Stimulated activated naive CD4-positive, alpha-beta T cell treated with Interleukin-2 at 50 U/mL for 16 hours (primary cell): ENCODE results near the gene BCAR3.
"Not testable (repeated sequence)": the region's sequence is repeated elsewhere in the genome, so short reads cannot be mapped to it uniquely, and the experiment has no call there.

ENCODE experiments used
- DNase-seq: peaks from one replicate; lab custom pipeline; 2025; lab: John Stamatoyannopoulos, UW

BCAR3 gene

DNA sequence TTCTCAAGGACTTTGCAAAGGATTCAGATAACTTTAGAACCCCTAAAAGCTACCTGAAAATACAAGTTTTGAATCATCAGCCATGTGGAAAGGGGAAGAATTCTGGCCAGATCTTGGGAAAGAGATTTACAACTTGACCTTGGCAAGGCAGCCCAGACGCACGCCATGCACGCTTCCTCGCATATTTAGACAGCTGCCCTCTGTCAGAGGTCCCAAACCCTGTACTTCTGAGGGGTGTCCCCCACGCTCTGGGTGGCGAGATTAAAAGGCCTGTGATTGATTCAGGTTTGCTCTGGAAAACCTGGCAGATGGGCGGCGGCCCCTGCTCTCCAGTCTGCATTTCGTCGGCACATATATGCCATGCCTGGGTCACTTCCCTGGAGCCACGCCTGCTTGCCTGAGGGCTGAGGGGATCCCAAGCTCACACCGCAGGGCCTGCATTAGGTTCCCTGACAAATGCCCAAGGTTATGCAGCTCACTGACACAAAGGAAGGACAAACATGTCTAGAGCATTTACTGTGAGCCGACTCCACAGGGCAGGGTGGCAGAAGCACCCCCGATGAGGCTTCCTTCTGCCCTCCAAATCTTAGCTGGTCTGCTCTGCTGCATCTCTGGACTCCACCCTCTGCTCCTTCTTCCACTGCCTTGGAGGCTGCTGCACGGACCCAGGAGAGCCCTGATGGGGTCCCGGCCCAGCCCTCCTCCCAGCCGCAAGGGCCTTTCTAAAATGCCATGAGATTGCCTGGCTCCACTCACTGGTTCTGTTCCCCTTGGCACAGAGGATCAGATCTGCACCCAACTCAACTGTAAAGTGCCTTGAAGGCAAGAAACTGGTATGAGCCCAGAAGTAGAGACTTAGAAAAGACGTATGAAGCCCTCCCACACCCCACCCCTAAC lies 103.9 kb downstream of the BCAR3 start:
- no peak for DNase-seq

DNA sequence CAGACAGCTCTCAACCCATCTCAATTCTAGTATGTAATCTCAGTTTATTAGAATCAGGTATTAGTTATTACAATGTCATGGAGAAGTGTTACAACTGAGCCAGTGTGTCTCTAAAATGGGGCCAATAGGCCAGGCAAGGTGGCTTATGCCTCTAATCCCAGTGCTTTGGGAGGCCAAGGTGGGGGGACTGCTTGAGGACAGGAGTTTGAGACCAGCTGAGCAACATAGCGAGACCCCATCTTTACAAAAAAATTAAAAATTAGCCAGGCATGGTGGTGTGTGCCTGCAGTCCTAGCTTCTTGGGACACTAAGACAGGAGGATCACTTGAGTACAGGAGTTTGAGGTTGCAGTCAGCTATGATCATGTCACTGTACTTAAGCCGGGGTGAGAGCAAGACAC lies 104.9 kb downstream of the BCAR3 start:
- no peak for DNase-seq

DNA sequence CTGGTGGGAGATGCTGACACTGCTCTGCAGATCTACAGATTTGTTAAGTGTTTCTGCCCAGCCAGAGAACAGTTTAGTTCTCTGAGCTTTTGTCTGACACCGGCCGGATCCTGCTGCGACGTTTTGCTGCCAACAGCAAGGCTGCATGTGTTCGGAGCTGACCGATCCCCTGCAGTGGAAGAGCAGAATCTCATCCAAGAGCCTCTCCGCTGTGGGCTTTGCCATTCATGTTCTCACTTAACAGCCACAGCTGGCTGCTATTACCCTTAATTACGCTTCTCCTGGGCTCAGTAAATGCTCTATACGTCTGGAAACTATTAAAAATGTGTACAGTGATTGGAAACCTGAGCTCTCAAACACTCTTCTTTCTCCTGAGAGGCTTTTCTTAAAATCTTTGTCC lies 105.3 kb downstream of the BCAR3 start:
- no peak for DNase-seq

DNA sequence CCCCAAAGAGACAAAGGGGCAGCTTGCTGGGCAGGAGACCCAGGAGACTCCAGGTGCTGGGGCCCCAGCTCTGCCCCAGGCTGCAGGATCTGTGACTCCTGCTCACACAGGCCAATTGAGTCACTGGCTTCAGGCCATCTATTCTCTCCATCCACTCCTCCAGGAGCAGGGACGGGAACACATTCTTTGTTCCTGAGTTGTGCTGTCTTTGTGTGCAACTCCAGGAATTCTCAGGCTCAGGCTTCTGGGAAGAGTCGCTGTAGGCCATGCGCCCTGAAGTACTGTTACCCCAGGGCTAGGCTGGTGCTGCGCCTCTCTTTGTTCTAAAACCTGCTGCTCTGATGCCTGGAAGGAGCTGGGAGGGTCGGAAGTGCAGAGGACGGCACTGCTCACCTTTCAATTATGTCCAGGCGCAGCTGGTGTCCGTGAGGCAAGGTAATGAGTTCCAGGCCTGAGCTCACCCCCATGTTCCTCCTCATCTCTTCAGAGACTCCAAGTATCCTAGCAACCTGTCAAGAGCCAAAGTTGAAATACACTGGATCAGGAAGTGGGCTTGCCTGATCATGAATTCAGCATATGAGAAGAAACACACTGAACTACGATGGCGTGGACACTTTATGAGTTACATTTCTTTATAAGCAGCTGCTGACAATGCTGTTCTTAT lies 105.9 kb downstream of the BCAR3 start:
- DNase-seq: no peak

DNA sequence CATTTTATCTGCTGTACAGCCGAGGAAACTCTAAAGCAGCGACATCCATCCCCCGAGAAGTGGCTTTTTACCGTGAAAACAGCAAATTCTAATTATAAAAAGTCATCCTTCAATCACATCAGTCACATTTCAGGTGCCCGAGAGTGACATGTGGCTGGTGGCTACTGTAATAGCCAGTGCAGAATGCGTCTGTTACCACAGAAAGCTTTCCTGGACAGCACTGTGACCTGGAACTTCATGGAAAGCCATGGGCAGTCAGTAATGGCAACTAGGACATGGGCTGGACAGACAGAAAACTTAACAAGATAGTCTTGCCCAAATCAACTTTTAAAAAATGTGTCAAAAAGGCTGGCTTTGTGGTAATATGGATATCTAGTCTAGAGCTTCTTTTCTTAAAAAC lies 106.6 kb downstream of the BCAR3 start:
- no peak for DNase-seq

DNA sequence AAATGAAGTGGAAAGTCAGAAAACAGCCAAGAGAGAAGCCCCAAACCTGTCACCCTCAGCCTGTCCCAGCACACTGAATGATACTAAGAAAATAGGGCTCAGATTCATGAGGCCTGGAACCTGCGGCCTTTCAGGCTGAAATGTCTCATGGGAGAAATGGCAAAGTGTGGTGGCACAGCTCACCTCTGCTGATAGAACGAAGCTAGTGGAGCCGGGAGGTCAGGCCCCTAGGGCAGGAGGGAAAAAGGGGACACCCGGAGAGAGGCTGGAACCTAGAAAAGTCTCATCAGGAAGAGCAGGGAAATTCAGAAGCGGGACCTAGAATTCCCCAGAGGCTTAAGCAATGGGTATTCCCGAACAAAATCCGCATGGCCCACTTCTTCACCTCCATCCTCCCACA lies 107.1 kb downstream of the BCAR3 start:
- DNase-seq: no peak

DNA sequence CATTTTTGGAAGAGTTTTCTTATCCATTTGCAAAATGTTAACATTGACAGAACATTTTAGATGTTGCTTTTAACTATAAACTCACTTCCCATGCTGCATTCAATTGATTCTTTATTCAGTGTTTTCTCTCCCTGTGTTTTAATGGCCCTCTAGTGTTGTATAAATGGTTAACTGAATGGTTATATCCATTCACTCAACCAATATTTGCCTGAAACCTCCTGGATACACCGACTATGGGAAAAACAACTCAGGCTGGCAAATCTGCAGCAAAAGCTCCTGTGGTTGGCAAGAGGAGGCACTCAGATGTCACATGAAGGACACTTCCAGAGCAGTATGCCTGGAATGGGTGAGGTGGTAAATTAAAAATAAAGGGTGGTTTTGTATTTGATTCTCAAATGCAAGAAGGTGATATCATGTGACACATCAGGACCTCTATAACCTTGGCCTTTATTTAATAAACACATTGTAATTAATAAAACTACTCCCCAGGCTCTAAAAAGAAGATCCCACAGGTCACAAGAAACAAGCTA lies 107.6 kb downstream of the BCAR3 start:
- DNase-seq: no peak

DNA sequence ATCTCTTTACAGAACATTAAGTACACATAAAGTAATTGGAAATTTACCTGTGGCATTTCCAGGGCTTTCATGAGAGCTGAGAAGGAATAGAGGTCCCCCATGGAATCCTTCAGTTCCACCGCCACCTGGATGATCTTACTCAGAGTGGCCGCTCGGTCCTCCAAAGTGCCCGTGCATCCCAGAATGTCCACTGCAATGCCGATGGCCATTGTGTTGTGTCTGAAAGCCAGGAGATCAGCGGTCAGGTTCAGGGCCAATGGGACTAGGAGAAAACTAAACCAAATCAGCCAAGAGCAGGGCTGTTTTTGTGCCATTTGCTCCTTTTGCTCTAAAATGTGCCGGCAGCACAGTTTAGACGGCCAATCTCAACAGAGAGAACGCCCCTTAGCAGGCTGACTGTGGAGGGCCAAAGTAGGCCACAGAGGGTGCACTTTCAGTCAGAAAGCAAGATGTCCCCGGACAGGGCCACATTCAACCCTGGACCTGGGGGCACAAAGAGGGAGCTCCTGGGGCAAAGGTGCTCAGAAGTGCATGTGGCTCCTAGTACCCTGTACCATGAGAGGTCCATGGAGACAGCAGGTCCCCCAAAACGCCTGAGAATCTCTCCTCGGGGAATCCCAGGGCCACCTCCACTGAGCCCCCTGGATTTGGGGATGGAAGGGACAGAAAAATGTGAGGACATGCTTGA lies 109.9 kb downstream of the BCAR3 start:
- DNase-seq: no peak

DNA sequence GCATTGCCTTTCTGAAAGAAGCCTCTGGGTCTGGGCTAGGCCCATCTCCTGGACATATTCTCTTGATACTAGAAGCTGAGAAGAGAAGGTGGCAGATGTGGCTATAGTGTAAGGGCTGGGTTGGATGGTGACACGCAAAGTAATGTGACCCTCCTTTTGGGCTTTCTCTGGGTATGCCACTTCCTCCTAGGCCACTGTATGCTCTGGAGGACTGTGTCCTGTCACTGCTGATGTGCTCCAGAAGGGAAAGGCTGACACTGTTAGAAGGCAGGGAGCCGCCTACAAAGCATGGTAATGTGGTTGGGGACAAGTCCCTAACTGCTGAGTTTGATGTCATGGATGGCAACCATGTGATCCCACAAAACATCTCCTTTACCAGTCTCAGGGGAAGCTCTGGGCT lies 112.1 kb downstream of the BCAR3 start:
- no peak for DNase-seq

DNA sequence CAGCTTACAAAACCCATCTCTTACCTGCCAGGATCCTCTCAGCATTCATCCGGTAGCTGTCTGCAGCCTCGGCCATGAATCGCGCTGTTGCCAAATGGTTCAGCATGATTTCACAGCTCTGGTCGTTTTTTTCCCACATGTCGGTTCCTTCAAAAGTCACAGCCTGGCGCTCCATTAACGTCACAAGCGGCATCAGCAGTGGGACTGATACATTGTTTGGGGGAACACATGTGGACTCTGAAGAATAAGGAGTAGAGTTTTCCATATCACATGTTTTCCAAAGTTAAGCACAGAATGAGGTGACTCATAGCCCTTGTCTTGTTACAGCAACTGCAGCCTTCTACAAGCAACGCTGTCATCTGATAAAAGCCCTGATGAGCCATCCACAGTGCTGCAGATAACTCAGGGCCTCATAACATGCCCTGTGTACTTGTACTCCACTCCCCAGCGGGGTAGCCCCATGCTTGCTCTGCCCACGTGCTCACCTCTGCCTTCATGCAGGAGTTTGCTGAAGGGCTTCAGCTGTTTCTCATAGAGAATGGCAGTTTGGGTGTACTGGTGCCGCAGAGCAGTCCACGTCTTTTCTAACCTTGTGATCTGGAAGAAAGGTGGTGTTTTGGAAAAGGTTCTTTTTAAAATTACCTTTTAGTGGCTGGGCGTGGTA lies 114.2 kb downstream of the BCAR3 start:
- DNase-seq: no peak

DNA sequence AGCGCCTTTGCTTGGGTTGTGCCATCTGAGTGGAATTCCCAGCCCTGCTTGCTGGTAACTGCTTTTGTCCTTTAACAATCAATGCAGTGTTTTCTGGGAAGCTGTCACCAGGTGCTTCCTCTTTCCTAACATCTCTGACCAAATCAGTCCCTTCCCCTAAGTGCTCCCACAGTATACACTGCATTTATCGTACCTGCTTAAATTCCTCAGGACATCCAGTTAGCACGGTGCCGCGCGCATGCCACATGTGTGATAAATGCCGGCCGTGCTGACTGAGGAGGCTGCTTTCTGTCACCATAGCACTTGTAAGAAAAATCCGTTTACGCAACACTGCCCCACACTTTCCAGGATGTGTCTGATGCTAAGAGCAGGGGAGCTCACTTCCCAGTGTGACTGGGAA lies 115.4 kb downstream of the BCAR3 start:
- DNase-seq: no peak

DNA sequence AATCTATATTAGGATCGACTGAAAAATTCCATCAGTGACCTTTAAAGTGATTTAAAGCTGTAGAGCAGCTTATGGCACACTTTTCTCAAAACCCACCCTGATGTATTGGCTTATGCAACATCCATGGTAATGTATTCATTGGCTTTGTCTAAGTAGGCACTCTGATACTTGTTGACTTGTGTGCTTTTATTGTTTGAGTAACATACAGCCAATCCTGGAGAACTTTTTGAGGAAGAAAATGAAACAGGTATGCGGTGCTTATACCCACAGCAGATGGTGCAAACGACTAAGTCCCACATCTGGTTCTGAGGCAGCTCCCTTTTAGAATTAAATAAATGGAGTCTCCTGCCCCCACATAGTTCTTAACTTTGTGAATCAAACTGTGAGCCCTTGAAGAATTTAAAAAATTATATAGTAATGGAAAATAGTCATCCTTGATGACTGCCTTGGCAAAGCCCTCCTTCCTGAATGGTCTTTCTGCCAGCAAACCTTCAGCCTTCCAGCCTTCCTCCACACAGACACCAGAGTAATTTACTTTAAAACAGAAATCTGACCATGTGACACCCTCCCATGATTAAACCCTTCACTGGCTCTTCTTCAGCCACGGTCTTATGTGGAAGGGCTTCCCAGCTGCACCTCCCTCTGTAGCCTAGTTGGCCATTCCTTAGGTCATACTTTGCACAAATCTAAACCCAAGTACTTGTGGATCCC lies 116.0 kb downstream of the BCAR3 start:
- DNase-seq: no peak

DNA sequence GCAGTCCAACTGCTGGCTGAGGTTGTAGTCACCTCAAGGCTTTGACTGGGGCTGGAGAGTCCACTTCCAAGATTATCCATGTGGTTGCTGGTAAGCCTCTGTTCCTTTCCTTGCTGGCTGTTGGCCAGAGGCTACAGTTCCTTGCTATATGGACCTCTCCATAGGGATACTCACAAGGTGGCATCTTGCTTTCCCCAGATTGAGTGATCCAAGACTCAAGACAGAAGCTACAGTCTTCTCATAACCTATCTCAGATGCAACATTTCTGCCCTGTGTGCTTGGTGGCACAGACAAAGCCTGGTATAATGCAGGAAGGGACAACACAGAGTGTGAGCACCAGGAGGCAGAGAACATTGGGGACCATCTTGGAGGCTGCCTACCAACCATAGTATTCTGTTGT lies 121.9 kb downstream of the BCAR3 start:
- no peak for DNase-seq

DNA sequence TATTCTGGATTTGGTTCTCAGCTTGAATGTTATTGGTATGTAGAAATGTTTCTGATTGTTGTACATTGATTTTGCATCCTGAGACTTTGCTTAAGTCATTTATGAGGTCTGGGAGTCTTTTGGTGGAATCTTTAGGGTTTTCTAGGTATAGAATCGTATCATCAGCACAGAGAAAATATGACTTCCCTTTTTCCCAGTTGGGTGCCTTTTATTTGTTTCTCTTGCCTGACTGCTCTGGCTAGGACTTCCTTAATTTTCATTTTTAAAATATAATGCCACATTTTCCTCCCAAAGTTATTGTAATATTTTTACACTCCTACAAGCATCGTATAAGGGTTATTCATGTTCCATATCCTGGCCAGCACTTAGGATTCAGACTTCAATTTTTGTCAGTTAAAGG lies 122.6 kb downstream of the BCAR3 start:
- no peak for DNase-seq

DNA sequence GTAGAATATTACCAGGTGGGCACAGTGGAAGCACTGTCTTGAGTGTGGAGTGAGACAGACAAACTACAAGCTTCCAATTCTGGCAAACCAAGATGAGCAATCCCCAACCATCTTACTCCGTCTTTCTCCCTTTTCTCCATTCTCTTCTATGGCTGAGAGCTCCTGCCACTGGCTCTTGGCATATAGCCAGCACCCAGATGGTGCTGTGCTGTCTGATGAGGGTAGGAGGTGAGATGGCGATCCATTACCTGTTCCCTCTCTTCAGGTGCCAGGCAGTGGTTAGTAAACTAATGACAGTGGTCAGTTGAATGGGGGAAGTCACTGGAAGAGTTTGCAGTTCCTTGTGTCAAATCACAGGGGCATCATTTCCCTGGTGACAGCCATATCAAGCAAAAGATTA lies 125.3 kb downstream of the BCAR3 start:
- no peak for DNase-seq

DNA sequence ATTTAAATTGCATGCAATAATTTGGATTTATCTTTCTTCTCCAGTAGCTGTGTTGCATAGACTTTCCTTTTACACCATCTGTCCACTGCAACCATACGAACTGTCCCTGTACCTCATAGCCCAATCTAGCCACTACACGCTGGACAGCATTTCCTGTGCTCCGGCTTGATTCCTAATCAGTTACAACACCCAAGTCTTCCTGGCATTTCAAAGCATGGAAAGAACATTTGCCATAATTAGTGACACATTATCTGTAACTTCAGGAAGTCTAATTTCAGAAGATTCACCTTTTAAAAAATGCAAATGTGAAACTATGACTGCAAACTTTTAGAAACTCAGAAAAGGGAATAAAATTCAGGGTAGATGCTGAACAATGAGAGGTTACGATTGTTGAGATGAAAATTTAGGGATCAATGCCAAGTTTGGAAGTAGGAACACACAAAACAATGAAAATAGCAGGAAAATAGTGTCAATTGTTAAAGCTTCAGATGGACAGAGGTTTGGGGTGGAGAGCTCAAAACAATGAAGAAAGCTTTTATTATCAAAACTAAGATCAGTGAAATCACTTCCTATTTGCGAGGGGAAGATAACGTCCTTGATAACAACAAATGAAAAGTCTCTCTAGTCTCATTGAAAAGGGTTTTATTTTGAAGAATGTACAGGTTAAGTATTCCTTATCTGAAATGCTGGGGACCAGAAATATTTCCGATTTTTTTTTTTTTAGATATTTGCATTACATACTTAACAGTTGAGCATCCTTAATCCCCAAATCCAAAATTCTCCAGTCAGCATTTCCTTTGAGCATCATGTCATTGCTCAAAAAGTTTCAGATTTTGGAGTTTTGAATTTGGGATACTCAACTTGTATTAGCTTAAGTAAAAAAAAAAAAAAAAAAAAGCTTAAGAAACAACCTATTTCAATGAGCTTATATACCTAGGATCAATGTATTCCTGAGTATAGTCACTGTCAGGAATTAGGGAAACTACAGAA lies 126.5 kb downstream of the BCAR3 start:
- no peak for DNase-seq

DNA sequence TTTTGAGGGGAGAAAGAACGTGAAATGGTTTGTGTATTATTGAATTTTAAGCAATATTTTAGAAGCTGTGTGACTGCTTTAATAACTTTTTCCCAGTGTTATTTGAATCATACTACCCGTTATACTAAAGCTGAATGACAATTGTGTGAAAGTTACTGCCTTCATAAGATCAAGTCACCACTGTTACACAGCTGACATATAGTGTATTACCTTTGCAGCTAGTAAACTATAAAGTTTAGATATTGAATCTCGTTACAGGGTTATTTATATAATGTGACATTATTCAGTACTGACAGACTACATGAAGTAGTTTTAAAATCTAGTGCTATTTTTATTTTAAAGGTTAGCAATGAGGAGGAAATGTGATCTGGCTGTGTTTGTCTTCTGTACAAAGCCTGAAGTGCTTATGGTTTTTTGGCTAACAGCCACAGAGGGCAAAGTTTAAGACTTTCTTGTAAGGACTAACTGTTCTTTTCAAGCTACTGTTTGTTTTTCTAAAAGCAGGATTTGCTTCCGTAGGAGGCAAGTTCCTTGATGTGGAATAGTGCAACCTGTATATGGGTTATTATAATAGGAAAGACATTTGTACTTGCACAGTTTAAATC lies 127.6 kb downstream of the BCAR3 start:
- not testable (repeated sequence) for DNase-seq

DNA sequence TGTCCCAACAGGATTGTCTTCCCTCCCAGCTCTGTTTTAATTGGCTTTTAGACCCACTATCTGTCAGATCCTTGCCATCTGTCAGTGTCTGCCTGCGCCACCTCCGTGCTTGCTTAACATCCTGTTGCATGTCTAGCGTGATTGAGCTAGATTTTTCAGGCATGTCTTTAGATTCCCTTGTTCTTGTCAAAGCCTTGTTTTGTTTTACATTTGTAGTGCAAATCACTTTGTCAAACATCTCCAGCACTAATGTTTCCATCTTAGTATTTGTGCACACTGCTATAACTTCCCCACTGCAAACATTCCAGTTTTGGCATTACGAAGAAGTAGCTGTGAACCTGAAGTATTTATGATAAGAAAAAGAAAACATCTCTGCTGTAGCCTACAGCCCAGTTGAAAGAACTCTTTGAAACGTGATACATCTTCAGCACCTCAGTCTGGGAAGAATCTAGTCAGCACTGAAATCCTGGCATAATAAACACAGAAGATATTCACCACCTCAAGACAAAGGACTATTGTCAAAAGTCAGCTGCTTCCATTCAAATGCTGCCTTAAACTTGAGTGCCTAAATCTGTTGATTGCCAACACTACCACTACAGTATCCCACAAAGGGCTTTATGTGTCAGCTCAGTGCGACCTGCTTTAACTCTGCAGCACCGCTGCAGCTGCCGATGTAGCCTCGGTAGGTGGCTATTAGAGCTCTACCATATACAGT lies 128.7 kb downstream of the BCAR3 start:
- no peak for DNase-seq

DNA sequence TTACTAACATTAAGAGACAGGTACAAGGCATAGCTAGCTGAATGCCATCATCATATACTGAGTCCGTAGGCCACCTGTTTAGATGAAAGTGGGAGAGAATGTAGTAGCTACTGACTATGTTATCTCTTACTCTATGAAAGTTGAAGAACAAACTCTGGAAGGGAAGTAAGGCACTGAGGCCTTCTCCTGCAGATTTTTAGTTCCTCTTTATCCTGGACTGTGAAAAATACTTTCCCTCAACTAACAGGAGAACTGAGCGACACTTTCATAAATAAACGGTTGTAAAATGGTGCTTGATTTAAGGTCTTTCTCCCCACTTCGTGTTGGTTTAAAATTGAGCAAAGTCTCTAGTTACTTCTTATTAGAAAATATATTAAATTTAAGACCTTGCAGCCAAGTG lies 131.8 kb downstream of the BCAR3 start:
- DNase-seq: no peak
